H9 (cell line): ENCODE data around the gene DENND10. TPM values are rescaled to one million over a fixed set of nuclear protein-coding genes. Genes with fewer than 3 reads are reported as not detected.

ENCODE experiments used
- DNase-seq: peaks from one replicate; pipeline ENCODE4 v3.0.0-alpha.2; 2017
- H2AFZ ChIP-seq: one replicate; pipeline ENCODE4 v1.6.1; 2013; ENCODE audit warnings: mild to moderate bottlenecking, low read length, control low read depth, moderate library complexity
- H2AK5ac ChIP-seq: 2 replicates; pipeline ENCODE4 v1.6.1; 2013; ENCODE audit warnings: low read length, control low read depth, mixed read lengths; ENCODE audit not compliant: insufficient read length
- H2BK120ac ChIP-seq: one replicate; pipeline ENCODE4 v1.6.1; 2013; ENCODE audit warnings: low read depth, mild to moderate bottlenecking, low read length, control low read depth, inconsistent platforms; ENCODE audit not compliant: poor library complexity, severe bottlenecking
- H2BK12ac ChIP-seq: 2 replicates; pipeline ENCODE4 v1.6.1; 2013; ENCODE audit warnings: low read length, control low read depth, mixed read lengths, low read depth; ENCODE audit not compliant: insufficient read length
- H2BK15ac ChIP-seq: 2 replicates; pipeline ENCODE4 v1.6.1; 2013; ENCODE audit warnings: low read depth, low read length, control low read depth
- H2BK20ac ChIP-seq: one replicate; pipeline ENCODE4 v1.6.1; 2013; ENCODE audit warnings: low read depth, mild to moderate bottlenecking, low read length, control low read depth, inconsistent platforms; ENCODE audit not compliant: poor library complexity, severe bottlenecking
- H2BK5ac ChIP-seq: 2 replicates; pipeline ENCODE4 v1.6.1; 2013; ENCODE audit warnings: low read length, control low read depth, mixed read lengths; ENCODE audit not compliant: insufficient read length
- H3K14ac ChIP-seq: 2 replicates; pipeline ENCODE4 v1.6.1; 2013; ENCODE audit warnings: low read length, control low read depth; ENCODE audit not compliant: insufficient read depth
- H3K18ac ChIP-seq: 2 replicates; pipeline ENCODE4 v1.6.1; 2013; ENCODE audit warnings: low read depth, mild to moderate bottlenecking, mixed read lengths, low read length, control low read depth; ENCODE audit not compliant: insufficient read length
- H3K23ac ChIP-seq: 2 replicates; pipeline ENCODE4 v1.6.1; 2013; ENCODE audit warnings: low read length, control low read depth, mixed read lengths, low read depth; ENCODE audit not compliant: insufficient read length
- H3K23me2 ChIP-seq: 2 replicates; pipeline ENCODE4 v1.6.1; 2013; ENCODE audit warnings: low read depth, mild to moderate bottlenecking, mixed read lengths, low read length, control low read depth; ENCODE audit not compliant: insufficient read length, poor library complexity, severe bottlenecking
- H3K27ac ChIP-seq: 2 replicates; pipeline ENCODE4 v1.5.1; 2013; ENCODE audit warnings: low read length, control low read depth, mixed read lengths, low read depth; ENCODE audit not compliant: insufficient read length
- H3K27me3 ChIP-seq: 2 replicates; pipeline ENCODE4 v1.6.1; 2013; ENCODE audit warnings: low read length, control low read depth, inconsistent platforms; ENCODE audit not compliant: insufficient read depth
- H3K4ac ChIP-seq: 2 replicates; pipeline ENCODE4 v1.6.1; 2013; ENCODE audit warnings: low read depth, mild to moderate bottlenecking, control low read depth, inconsistent platforms, low read length, moderate library complexity
- H3K4me1 ChIP-seq: 2 replicates; pipeline ENCODE4 v1.6.1; 2013; ENCODE audit warnings: low read length, control low read depth, inconsistent platforms; ENCODE audit not compliant: insufficient read depth
- H3K4me2 ChIP-seq: 2 replicates; pipeline ENCODE4 v1.6.1; 2013; ENCODE audit warnings: low read length, control low read depth, mixed read lengths; ENCODE audit not compliant: insufficient read length, insufficient read depth
- H3K56ac ChIP-seq: 2 replicates; pipeline ENCODE4 v1.6.1; 2013; ENCODE audit warnings: low read depth, mild to moderate bottlenecking, mixed read lengths, low read length, control low read depth; ENCODE audit not compliant: insufficient read length
- H3K79me1 ChIP-seq: 2 replicates; pipeline ENCODE4 v1.6.1; 2013; ENCODE audit warnings: low read depth, mild to moderate bottlenecking, moderate library complexity, low read length, control low read depth, inconsistent platforms; ENCODE audit not compliant: insufficient read depth, poor library complexity, severe bottlenecking
- H3K79me2 ChIP-seq: 2 replicates; pipeline ENCODE4 v1.6.1; 2013; ENCODE audit warnings: low read length, control low read depth, inconsistent platforms; ENCODE audit not compliant: insufficient read depth
- H3K9ac ChIP-seq: 2 replicates; pipeline ENCODE4 v1.6.1; 2013; ENCODE audit warnings: low read length, control low read depth, mixed read lengths; ENCODE audit not compliant: insufficient read length; ENCODE audit errors: extremely low read depth
- H3K9me3 ChIP-seq: one replicate; pipeline ENCODE4 v1.6.1; 2013; ENCODE audit warnings: low read depth, low read length, inconsistent platforms; ENCODE audit not compliant: control insufficient read depth
- H3T11ph ChIP-seq: one replicate; pipeline ENCODE4 v1.6.1; 2013; ENCODE audit warnings: mild to moderate bottlenecking, low read length, control low read depth, inconsistent platforms
- H4K20me1 ChIP-seq: one replicate; pipeline ENCODE4 v1.6.1; 2013; ENCODE audit not compliant: control insufficient read depth, insufficient read length, insufficient read depth
- H4K5ac ChIP-seq: 2 replicates; pipeline ENCODE4 v1.6.1; 2013; ENCODE audit warnings: low read depth, mild to moderate bottlenecking, mixed read lengths, low read length, control low read depth; ENCODE audit not compliant: insufficient read length
- H4K8ac ChIP-seq: replicated peaks from 2 replicates; pipeline ENCODE4 v1.6.1; 2013; ENCODE audit warnings: low read length, control low read depth, mixed read lengths, low read depth; ENCODE audit not compliant: insufficient read length
- H4K91ac ChIP-seq: 2 replicates; pipeline ENCODE4 v1.6.1; 2013; ENCODE audit warnings: low read depth, mild to moderate bottlenecking, moderate library complexity, mixed read lengths, low read length, control low read depth; ENCODE audit not compliant: insufficient read length
- H3K27ac Mint-ChIP-seq, 3 experiments: 2 replicates in 2 of 3; 3 replicates in 1 of 3; pipeline ENCODE4 v1.8.0; 2020 to 2021; ENCODE audit warnings: mixed read lengths in 3 of 3, mild to moderate bottlenecking in 1 of 3, moderate library complexity in 1 of 3
- H3K27me3 Mint-ChIP-seq: 2 replicates; pipeline ENCODE4 v1.8.0; 2021; ENCODE audit warnings: low read depth, mild to moderate bottlenecking, moderate library complexity, mixed read lengths
- H3K36me3 Mint-ChIP-seq, 3 experiments: 2 replicates in 2 of 3; 3 replicates in 1 of 3; pipeline ENCODE4 v1.8.0; 2020 to 2021; ENCODE audit warnings: low read depth in 3 of 3, mixed read lengths in 3 of 3; ENCODE audit not compliant: insufficient read depth in 1 of 3
- H3K4me1 Mint-ChIP-seq, 2 experiments: 2 replicates each; pipeline ENCODE4 v1.8.0; 2020; ENCODE audit warnings: mixed read lengths in 2 of 2
- H3K4me3 Mint-ChIP-seq, 2 experiments: 2 replicates in 1 of 2; 3 replicates in 1 of 2; pipeline ENCODE4 v1.8.0; 2020 to 2021; ENCODE audit warnings: mild to moderate bottlenecking in 2 of 2, mixed read lengths in 2 of 2, moderate library complexity in 1 of 2
- H3K9me3 Mint-ChIP-seq, 2 experiments: 2 replicates in 1 of 2; 3 replicates in 1 of 2; pipeline ENCODE4 v1.8.0; 2020; ENCODE audit warnings: mild to moderate bottlenecking in 2 of 2, mixed read lengths in 2 of 2, moderate library complexity in 1 of 2
- CTCF ChIP-seq: fragments of 200-600 bp; sonication (generic); conservative IDR thresholded peaks from 3 replicates; pipeline ENCODE4 v1.8.0; 2021; ENCODE audit warnings: antibody characterized with exemption, mild to moderate bottlenecking
- WGBS: extraction: QIAGEN DNeasy Blood & Tissue Kit; methylation state at CpG from one replicate; pipeline ENCODE4 v1.1.7; 2013; ENCODE audit warnings: missing lambda C conversion rate, low lambda C conversion rate, mixed read lengths; ENCODE audit not compliant: insufficient read length; ENCODE audit errors: extremely low coverage; 5-methylcytosine and 5-hydroxymethylcytosine counted together
- total RNA-seq: library from RNA; stranded (reverse); gene quantifications from 2 replicates; pipeline ENCODE4 v1.2.1, GENCODE V29; 2021

The DENND10 gene
- total RNA-seq, 1 experiment from 2014 or later: 63.2 TPM

DNA sequence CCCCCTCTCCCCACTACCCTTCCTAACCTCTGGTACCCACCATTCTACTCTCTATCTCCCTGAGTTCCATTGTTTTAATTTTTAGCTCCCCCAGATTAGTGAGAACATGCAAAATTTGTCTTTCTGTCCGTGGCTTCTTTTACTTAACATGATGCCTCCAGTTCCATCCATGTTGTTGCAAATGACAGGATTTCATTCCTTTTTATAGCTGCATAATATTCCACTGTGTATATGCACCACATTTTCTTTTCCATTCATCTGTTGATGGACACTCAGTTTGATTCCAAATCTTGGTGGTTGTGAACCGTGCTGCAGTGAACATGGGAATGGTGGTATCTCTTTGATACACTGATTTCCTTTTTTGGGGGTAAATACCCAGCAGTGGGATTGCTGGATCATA is 22.0 kb downstream of the DENND10 start:
- H3K18ac ChIP-seq: no peak overlapping the region
- H3K56ac ChIP-seq: no peak overlapping the region
- Mint-ChIP-seq H3K36me3 (peaks cover 36 to 79% (median 62%) of the 10 kb centered on the region in 3 experiments), H3K4me1 (no peaks in the 10 kb centered on the region), H3K27ac (no peak overlapping the region), H3K4me3 (no peak overlapping the region), H3K9me3 (no peaks in the 10 kb centered on the region), H3K27me3 (no peaks in the 10 kb centered on the region)
- no peak overlapping the region for H3K4me2 ChIP-seq
- H2BK5ac ChIP-seq: no peak overlapping the region
- H3K27me3 ChIP-seq: no peaks in the 10 kb centered on the region
- H3K14ac ChIP-seq: no peak overlapping the region
- H3K79me1 ChIP-seq: no peaks in the 10 kb centered on the region
- no peak overlapping the region for H3K27ac ChIP-seq
- no peak overlapping the region for H4K8ac ChIP-seq
- no peak overlapping the region for H3K4ac ChIP-seq
- no peak overlapping the region for H2BK15ac ChIP-seq
- H3K4me1 ChIP-seq: no peaks in the 10 kb centered on the region
- H3K79me2 ChIP-seq: no peaks in the 10 kb centered on the region
- no peaks in the 10 kb centered on the region for H3K23me2 ChIP-seq
- no peak overlapping the region for H3K9ac ChIP-seq
- H4K5ac ChIP-seq: no peak overlapping the region
- no peak for TF ChIP-seq CTCF
- no peaks in the 10 kb centered on the region for H3K9me3 ChIP-seq
- no peak overlapping the region for H2BK12ac ChIP-seq
- no CpG with 5 or more reads among the region's 2 CpGs for WGBS
- no peak overlapping the region for H3T11ph ChIP-seq
- H4K91ac ChIP-seq: no peak overlapping the region
- no peaks in the 10 kb centered on the region for H4K20me1 ChIP-seq
- DNase-seq: no peak
- no peak overlapping the region for H2AK5ac ChIP-seq
- no peak overlapping the region for H2AFZ ChIP-seq
- no peak overlapping the region for H2BK20ac ChIP-seq
- no peak overlapping the region for H3K23ac ChIP-seq
- H2BK120ac ChIP-seq: no peak overlapping the region
